ENCODE data around the gene RACK1. TPM values are rescaled to one million over a fixed set of nuclear protein-coding genes. Genes with fewer than 3 reads are reported as not detected.

Gene RACK1
- total and polyA plus RNA-seq, 2 of the 8 experiments (the other 6 are each of a cell fraction or from before 2014, with no cell fraction given) = 2,589 to 7,971 TPM

DNA sequence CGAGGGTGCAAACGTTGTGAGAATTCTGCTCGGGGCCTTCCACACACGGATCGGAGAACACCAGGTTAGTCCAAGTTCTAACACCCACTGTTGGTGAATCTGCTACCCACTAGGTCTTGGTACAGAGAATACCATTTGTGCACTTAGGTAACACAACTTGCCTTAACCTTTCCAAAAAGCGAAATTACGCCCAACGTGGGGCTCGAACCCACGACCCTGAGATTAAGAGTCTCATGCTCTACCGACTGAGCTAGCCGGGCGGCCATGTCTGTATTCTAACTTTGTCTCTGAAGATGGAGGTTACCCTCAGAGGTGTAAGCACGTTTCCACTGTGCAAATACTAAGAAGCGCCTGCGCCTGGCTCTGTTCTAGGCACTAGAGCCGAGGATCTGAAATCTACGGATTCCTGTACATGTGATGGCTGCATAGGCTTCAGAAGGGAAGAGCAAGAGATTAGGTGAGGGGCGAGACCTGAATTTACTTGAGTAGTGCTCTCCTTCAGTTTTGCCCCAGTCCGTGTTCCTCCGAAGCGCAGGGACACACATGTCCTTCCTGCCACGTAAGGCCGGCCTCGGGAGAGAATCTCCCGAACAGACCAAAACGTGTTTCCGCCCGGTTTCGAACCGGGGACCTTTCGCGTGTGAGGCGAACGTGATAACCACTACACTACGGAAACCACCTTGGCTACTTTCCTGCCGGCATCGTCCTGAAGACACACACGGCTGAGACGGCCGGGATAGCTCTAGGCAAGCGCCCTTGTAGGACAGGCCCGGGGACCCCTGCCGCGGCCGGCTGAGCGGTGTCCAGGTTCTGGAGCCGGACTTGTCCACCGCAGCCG lies 21.7 kb downstream of the RACK1 start:
- no peak overlapping the region for H3K4ac ChIP-seq (replicated peaks; ENCODE audit: insufficient read length, low read depth, low read length)
- H3K23ac ChIP-seq (ENCODE audit: insufficient read length) = no peak overlapping the region
- peak overlapping the region; percentile 65; the same call in 1 of the 2 replicates for H2AFZ ChIP-seq (ENCODE audit: low read length)
- FAIRE-seq (no peak), DNase-seq (ENCODE audit: low read depth in 1 of 2, low spot score in 2 of 2) (peak; percentile 95 to 100)
- H3K9me3 ChIP-seq (ENCODE audit: insufficient read depth in 2 of 2, low read depth in 1 of 2, low read length in 1 of 2) = no peaks in the 10 kb centered on the region
- H2BK120ac ChIP-seq (replicated peaks; ENCODE audit: low read depth, low read length) = no peak overlapping the region
- H4K20me1 ChIP-seq (replicated peaks in 1 of 2; ENCODE audit: control insufficient read depth in 1 of 2, insufficient read depth in 2 of 2, low read length in 2 of 2) = peaks cover 0 to 4% of the 10 kb centered on the region in 2 experiments
- peak overlapping the region; percentile 26; the same call in 1 of the 2 replicates for H3K27ac ChIP-seq (ENCODE audit: low read depth, low read length)
- peaks cover 26% of the 10 kb centered on the region for H3K23me2 ChIP-seq (ENCODE audit: low read depth, low read length)
- H4K8ac ChIP-seq (ENCODE audit: extremely low read depth, insufficient read depth, low read length) = no peak overlapping the region
- POLR2A ChIA-PET (ENCODE audit: partially characterized antibody) = interaction anchor here (1.0 to 32.8 kb wide), 8 partner anchors 11 to 60 kb away, joined by 3 to 1334 read pairs (median 4); partner anchors contain the start of genes RACK1 and TRIM52
- H3K79me1 ChIP-seq (ENCODE audit: low read depth, low read length) = peaks cover 7% of the 10 kb centered on the region; the same call in 1 of the 2 replicates
- no peak overlapping the region for H2BK20ac ChIP-seq (ENCODE audit: low read length)
- peaks cover 0 to 8% (median 4%) of the 10 kb centered on the region in 4 experiments; a peak in 4 of 7 replicates for H3K4me1 ChIP-seq (replicated peaks in 1 of 4; ENCODE audit: control insufficient read depth in 3 of 4, insufficient read depth in 4 of 4, low read length in 3 of 4)
- peak overlapping the region in 2 of 4 experiments; percentile 52 to 65; a peak in 4 of 7 replicates for H3K9ac ChIP-seq (replicated peaks in 1 of 4; ENCODE audit: extremely low read depth in 1 of 4, low read depth in 3 of 4, low read length in 3 of 4)
- peak overlapping the region; percentile 86 to 96 for H3K4me2 ChIP-seq (ENCODE audit: insufficient read depth in 1 of 2, low read depth in 2 of 2, low read length in 2 of 2)
- CTCF ChIA-PET (ENCODE audit: partially characterized antibody) = interaction anchor here (0.9 to 1.7 kb wide), 7 partner anchors 15 to 52 kb away, joined by 3 to 7 read pairs (median 3); no protein-coding TSS in a partner anchor
- peak overlapping the region; percentile 53 for H4K5ac ChIP-seq (ENCODE audit: insufficient read length, low read depth, low read length)
- H3K4me3 ChIP-seq (ENCODE audit: extremely low read depth in 1 of 4, insufficient read depth in 2 of 4, low read depth in 3 of 4, low read length in 4 of 4) = peak overlapping the region; percentile 83 to 98 (median 95)
- H3K27me3 ChIP-seq (replicated peaks in 1 of 4; ENCODE audit: control insufficient read depth in 3 of 4, extremely low read depth in 1 of 4, insufficient read depth in 3 of 4, low read length in 3 of 4) = no peaks in the 10 kb centered on the region; a peak in 1 of 7 replicates
- H3K18ac ChIP-seq (ENCODE audit: extremely low read depth, low read length) = peak overlapping the region; percentile 84
- whole genome bisulfite sequencing, 2 experiments (ENCODE audit: extremely low coverage in 1 of 2, insufficient coverage in 1 of 2, insufficient read length in 1 of 2, insufficient replicate concordance in 2 of 2, low coverage in 1 of 2, low lambda C conversion rate in 2 of 2, missing lambda C conversion rate in 1 of 2) = 3% methylated on average over 50 of the region's 50 CpGs; no CpG with 5 or more reads in 1 of the 2 experiments
- no peak overlapping the region for H4K91ac ChIP-seq (replicated peaks; ENCODE audit: insufficient read length, low read length)
- no peak overlapping the region for H2AK5ac ChIP-seq (ENCODE audit: low read depth, low read length)
- H2BK5ac ChIP-seq (ENCODE audit: low read depth, low read length) = no peak overlapping the region
- peaks cover 0 to 18% of the 10 kb centered on the region in 2 experiments; a peak in 2 of 4 replicates for H3K79me2 ChIP-seq (ENCODE audit: control insufficient read depth in 1 of 2, insufficient read depth in 2 of 2, low read length in 2 of 2)
- H3K56ac ChIP-seq (replicated peaks; ENCODE audit: insufficient read length, low read depth, low read length) = no peak overlapping the region
- H3K36me3 ChIP-seq (ENCODE audit: control insufficient read depth in 2 of 4, insufficient read depth in 4 of 4, low read length in 3 of 4) = peaks cover 0 to 5% (median 0%) of the 10 kb centered on the region in 4 experiments; a peak in 3 of 8 replicates
- H2BK12ac ChIP-seq (ENCODE audit: low read depth, low read length) = no peak overlapping the region
- H2BK15ac ChIP-seq (ENCODE audit: low read length) = no peak overlapping the region
- no peak overlapping the region for H3K14ac ChIP-seq (ENCODE audit: insufficient read length)
- TF ChIP-seq BRCA1 (IDR thresholded peaks at IDR 0.05; ENCODE audit: low read depth, low read length) = no peak; the same call in 1 of the 2 replicates
- no peak for TF ChIP-seq TCF12 (IDR thresholded peaks at IDR 0.05; ENCODE audit: low read depth, low read length)
- no peak for TF ChIP-seq RFX5 (IDR thresholded peaks at IDR 0.05; ENCODE audit: borderline replicate concordance, low read depth, low read length)
- TF ChIP-seq, protein P1, sequence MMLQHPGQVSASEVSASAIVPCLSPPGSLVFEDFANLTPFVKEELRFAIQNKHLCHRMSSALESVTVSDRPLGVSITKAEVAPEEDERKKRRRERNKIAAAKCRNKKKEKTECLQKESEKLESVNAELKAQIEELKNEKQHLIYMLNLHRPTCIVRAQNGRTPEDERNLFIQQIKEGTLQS (IDR thresholded peaks at IDR 0.05; ENCODE audit: insufficient read depth, low read depth, low read length) = no peak
- TF ChIP-seq RBBP5 (IDR thresholded peaks at IDR 0.05; ENCODE audit: borderline replicate concordance, low read depth, low read length) = 0 out of 2 replicates have a peak, but pooled peaks have one; percentile 59
- peak; percentile 75 to 89 for TF ChIP-seq HDAC2 (IDR thresholded peaks at IDR 0.05; ENCODE audit: borderline replicate concordance in 1 of 2, low read depth in 2 of 2, low read length in 2 of 2)
- no peak for TF ChIP-seq SIRT6 (IDR thresholded peaks at IDR 0.05; ENCODE audit: low read length)
- no peak for TF ChIP-seq TAF1 (IDR thresholded peaks at IDR 0.05; ENCODE audit: low read depth, low read length)
- TF ChIP-seq SP4 (IDR thresholded peaks at IDR 0.05; ENCODE audit: low read length) = no peak; the same call in none of the 2 replicates
- TF ChIP-seq CHD2 (IDR thresholded peaks at IDR 0.05; ENCODE audit: low read length) = peak; percentile 6; the same call in 1 of the 2 replicates
- TF ChIP-seq CEBPB (IDR thresholded peaks at IDR 0.05; ENCODE audit: low read depth, low read length) = peak; percentile 76
